Liver (tissue), 9 donors: Measurements from ENCODE around the gene RNF212. TPM values are rescaled to one million over a fixed set of nuclear protein-coding genes. Genes with fewer than 3 reads are reported as not detected.
"Not testable (repeated sequence)": the region's sequence is repeated elsewhere in the genome, so short reads cannot be mapped to it uniquely, and the experiment has no call there.

Experiments used
- DNase-seq: peaks from one replicate; pipeline ENCODE4 v3.0.0-alpha.2; 2017; ENCODE audit warnings: low spot score
- H3K27ac ChIP-seq, 2 donors: one replicate each; pipeline ENCODE4 v1.7.0; 2013; ENCODE audit warnings: inconsistent platforms in 2 of 2, low read length in 2 of 2, control low read depth in 1 of 2, low read depth in 1 of 2, mild to moderate bottlenecking in 1 of 2
- H3K27me3 ChIP-seq, 4 donors: one replicate each; pipeline versions ENCODE4 v1.6.1 to v1.7.0; 2013; ENCODE audit warnings: low read length in 3 of 4, inconsistent platforms in 1 of 4, mild to moderate bottlenecking in 1 of 4, moderate library complexity in 1 of 4; ENCODE audit not compliant: control insufficient read depth in 4 of 4, insufficient read depth in 4 of 4
- H3K36me3 ChIP-seq, 4 donors: one replicate each; pipeline versions ENCODE4 v1.6.1 to v1.7.0; 2013; ENCODE audit warnings: low read length in 3 of 4, mild to moderate bottlenecking in 3 of 4, low read depth in 1 of 4, moderate library complexity in 1 of 4; ENCODE audit not compliant: control insufficient read depth in 4 of 4, insufficient read depth in 3 of 4
- H3K4me1 ChIP-seq, 4 donors: one replicate each; pipeline versions ENCODE4 v1.6.1 to v1.7.0; 2013; ENCODE audit warnings: low read length in 3 of 4, mild to moderate bottlenecking in 3 of 4, moderate library complexity in 1 of 4; ENCODE audit not compliant: control insufficient read depth in 4 of 4, insufficient read depth in 4 of 4
- H3K4me3 ChIP-seq, 3 donors: one replicate each; pipeline versions ENCODE4 v1.6.1 to v1.7.0; 2013; ENCODE audit warnings: low read length in 3 of 3, control low read depth in 1 of 3, low read depth in 1 of 3, mild to moderate bottlenecking in 1 of 3
- H3K9ac ChIP-seq, 2 donors: one replicate each; pipeline ENCODE4 v1.7.0; 2013; ENCODE audit warnings: low read length in 2 of 2, mild to moderate bottlenecking in 2 of 2, moderate library complexity in 2 of 2, control low read depth in 1 of 2, low read depth in 1 of 2
- H3K9me3 ChIP-seq, 4 donors: one replicate each; pipeline versions ENCODE4 v1.6.1 to v1.7.0; 2013; ENCODE audit warnings: low read length in 3 of 4; ENCODE audit not compliant: control insufficient read depth in 4 of 4
- EGR1 ChIP-seq, 2 donors: IDR thresholded peaks; 2 replicates each; pipeline ENCODE4 v1.6.1; 2016 to 2018; ENCODE audit warnings: antibody characterized with exemption in 2 of 2, low read depth in 2 of 2
- FOXA1 ChIP-seq: IDR thresholded peaks from 2 replicates; pipeline ENCODE4 v1.6.1; 2016; ENCODE audit warnings: antibody characterized with exemption
- FOXA2 ChIP-seq: IDR thresholded peaks from 2 replicates; pipeline ENCODE4 v1.6.1; 2016; ENCODE audit warnings: antibody characterized with exemption
- GABPA ChIP-seq, 2 donors: IDR thresholded peaks in 1 of 2; conservative IDR thresholded peaks in 1 of 2; 2 replicates each; pipeline ENCODE4 v1.6.1; 2016; ENCODE audit warnings: antibody characterized with exemption in 2 of 2, mild to moderate bottlenecking in 1 of 2, moderate library complexity in 1 of 2
- HNF4A ChIP-seq, 2 donors: conservative IDR thresholded peaks; 2 replicates each; pipeline ENCODE4 v1.6.1; 2016; ENCODE audit warnings: antibody characterized with exemption in 2 of 2, mild to moderate bottlenecking in 2 of 2
- HNF4G ChIP-seq: IDR thresholded peaks from 2 replicates; pipeline ENCODE4 v1.6.1; 2016; ENCODE audit warnings: antibody characterized with exemption
- JUND ChIP-seq, 2 donors: IDR thresholded peaks; 2 replicates each; pipeline ENCODE4 v1.6.1; 2016; ENCODE audit warnings: antibody characterized with exemption in 2 of 2
- NR2F2 ChIP-seq: IDR thresholded peaks from 2 replicates; pipeline ENCODE4 v1.6.1; 2016; ENCODE audit warnings: antibody characterized with exemption
- RAD21 ChIP-seq, 2 donors: IDR thresholded peaks; 2 replicates each; pipeline ENCODE4 v1.6.1; 2016; ENCODE audit warnings: antibody characterized with exemption in 2 of 2, mild to moderate bottlenecking in 2 of 2
- RXRA ChIP-seq, 2 donors: IDR thresholded peaks; 2 replicates each; pipeline ENCODE4 v1.6.1; 2017 to 2018; ENCODE audit warnings: antibody characterized with exemption in 2 of 2, mild to moderate bottlenecking in 1 of 2
- SP1 ChIP-seq: IDR thresholded peaks from 2 replicates; pipeline ENCODE4 v1.6.1; 2018; ENCODE audit warnings: antibody characterized with exemption, mild to moderate bottlenecking
- TAF1 ChIP-seq: conservative IDR thresholded peaks from 2 replicates; pipeline ENCODE4 v1.6.1; 2016; ENCODE audit warnings: antibody characterized with exemption, mild to moderate bottlenecking
- YY1 ChIP-seq: IDR thresholded peaks from 2 replicates; pipeline ENCODE4 v1.6.1; 2016; ENCODE audit warnings: antibody characterized with exemption, mild to moderate bottlenecking
- ZBTB33 ChIP-seq: IDR thresholded peaks from 2 replicates; pipeline ENCODE4 v1.6.1; 2016; ENCODE audit warnings: antibody characterized with exemption
- WGBS: extraction: QIAGEN DNeasy Blood & Tissue Kit; methylation state at CpG from one replicate; pipeline ENCODE4 v1.1.7; 2013; 5-methylcytosine and 5-hydroxymethylcytosine counted together
- polyA plus RNA-seq, 2 donors: library from polyadenylated mRNA; stranded (reverse) in 1 of 2; unstranded in 1 of 2; fragments of 200-250 nt in 1 of 2; fragments of >200 nt in 1 of 2; fragmentation: Nextera tagmentation in 1 of 2; extraction: Ambion mirVana in 1 of 2; gene quantifications; one replicate each; pipeline versions ENCODE4 v1.2.1 to v1.2.3, GENCODE V29; 2013 to 2015
- total RNA-seq, 2 donors: library from RNA; depleted of rRNA; stranded (reverse); fragments of >200 nt; gene quantifications; one replicate each; pipeline ENCODE4 v1.2.3, GENCODE V29; 2014
- TF ChIP-seq, protein P1 (sequence below): IDR thresholded peaks from 2 replicates; pipeline ENCODE4 v1.6.1; 2016; ENCODE audit warnings: antibody characterized with exemption, mild to moderate bottlenecking
- TF ChIP-seq, protein P2 (sequence below): fragments of 150-350 bp; IDR thresholded peaks from 2 replicates; pipeline ENCODE4 v1.5.1; 2017; ENCODE audit warnings: improper control_type of control experiment, low read depth, low read length; ENCODE audit not compliant: missing input control
- TF ChIP-seq, protein P3 (sequence below): IDR thresholded peaks from 2 replicates; pipeline ENCODE4 v1.6.1; 2016; ENCODE audit warnings: antibody characterized with exemption
- TF ChIP-seq, protein P4 (sequence below): IDR thresholded peaks from 2 replicates; pipeline ENCODE4 v1.6.1; 2016; ENCODE audit warnings: antibody characterized with exemption
- donor health status: healthy.
- donor health status: healthy.
- donor health status: healthy.
- donor health status: healthy.
- donor health status: healthy.

The RNF212 gene
- total and polyA plus RNA-seq, 4 donors: 0.32 to 0.47 (median 0.38) TPM; not detected in 1

DNA sequence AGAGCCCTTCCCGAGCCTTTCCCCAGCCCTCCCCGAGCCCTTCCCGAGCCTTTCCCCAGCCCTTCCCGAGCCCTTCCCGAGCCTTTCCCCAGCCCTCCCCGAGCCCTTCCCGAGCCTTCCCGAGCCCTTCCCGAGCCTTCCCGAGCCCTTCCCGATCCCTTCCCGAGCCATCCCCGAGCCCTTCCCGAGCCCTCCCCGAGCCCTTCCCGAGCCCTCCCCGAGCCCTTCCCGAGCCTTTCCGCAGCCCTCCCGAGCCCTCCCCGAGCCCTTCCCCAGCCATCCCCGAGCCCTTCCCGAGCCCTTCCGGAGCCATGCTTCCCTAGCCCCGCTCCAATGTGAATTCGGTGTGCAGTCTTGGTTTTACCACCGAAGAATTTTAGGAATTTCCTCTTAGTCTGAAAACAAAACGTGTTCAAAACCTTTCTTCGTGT is 66.8 kb downstream of the RNF212 start:
- not testable (repeated sequence) for H3K9me3 ChIP-seq, H3K9ac ChIP-seq, H3K27me3 ChIP-seq, H3K36me3 ChIP-seq
- H3K27ac ChIP-seq: peak overlapping the region; percentile 3 to 15
- peak overlapping the region in 1 of 3 donors; percentile 20 for H3K4me3 ChIP-seq
- H3K4me1 ChIP-seq: peaks cover 8 to 17% (median 11%) of the 10 kb centered on the region in 4 donors
- peak; percentile 78 for TF ChIP-seq HNF4G
- TF ChIP-seq, protein P1, sequence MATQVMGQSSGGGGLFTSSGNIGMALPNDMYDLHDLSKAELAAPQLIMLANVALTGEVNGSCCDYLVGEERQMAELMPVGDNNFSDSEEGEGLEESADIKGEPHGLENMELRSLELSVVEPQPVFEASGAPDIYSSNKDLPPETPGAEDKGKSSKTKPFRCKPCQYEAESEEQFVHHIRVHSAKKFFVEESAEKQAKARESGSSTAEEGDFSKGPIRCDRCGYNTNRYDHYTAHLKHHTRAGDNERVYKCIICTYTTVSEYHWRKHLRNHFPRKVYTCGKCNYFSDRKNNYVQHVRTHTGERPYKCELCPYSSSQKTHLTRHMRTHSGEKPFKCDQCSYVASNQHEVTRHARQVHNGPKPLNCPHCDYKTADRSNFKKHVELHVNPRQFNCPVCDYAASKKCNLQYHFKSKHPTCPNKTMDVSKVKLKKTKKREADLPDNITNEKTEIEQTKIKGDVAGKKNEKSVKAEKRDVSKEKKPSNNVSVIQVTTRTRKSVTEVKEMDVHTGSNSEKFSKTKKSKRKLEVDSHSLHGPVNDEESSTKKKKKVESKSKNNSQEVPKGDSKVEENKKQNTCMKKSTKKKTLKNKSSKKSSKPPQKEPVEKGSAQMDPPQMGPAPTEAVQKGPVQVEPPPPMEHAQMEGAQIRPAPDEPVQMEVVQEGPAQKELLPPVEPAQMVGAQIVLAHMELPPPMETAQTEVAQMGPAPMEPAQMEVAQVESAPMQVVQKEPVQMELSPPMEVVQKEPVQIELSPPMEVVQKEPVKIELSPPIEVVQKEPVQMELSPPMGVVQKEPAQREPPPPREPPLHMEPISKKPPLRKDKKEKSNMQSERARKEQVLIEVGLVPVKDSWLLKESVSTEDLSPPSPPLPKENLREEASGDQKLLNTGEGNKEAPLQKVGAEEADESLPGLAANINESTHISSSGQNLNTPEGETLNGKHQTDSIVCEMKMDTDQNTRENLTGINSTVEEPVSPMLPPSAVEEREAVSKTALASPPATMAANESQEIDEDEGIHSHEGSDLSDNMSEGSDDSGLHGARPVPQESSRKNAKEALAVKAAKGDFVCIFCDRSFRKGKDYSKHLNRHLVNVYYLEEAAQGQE: peak; percentile 31
- 26% methylated on average over 29 of the region's 29 CpGs for WGBS
- peak; percentile 72 for DNase-seq

DNA sequence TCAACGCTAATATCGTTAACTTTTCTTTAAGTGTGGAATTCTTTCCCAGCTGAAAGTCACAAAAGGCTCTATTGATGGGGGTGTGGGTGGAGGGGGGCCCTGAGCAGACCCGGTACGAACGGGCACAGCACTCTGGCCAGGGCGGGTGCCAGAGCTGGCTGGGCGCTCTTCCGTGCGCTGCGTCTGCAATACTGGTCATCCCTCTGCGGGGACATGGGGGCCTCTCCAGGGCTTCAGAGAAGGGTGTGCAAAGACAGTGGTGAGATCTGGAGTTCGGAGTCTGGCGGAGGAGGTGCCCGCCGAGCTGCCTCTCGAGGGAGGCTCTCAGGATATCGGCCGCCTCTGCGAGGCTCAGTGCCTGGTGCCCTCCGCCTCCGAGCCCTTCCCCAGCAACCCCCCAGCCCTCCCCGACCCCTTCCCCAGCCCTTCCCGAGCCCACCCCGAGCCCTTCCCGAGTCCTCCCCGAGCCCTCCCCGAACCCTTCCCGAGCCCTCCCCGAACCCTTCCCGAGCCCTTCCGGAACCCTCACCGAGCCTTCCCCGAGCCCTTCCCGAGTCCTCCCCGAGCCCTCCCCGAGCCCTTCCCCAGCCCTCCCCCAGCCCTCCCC is 67.7 kb downstream of the RNF212 start:
- Histone ChIP-seq H3K4me3 (no peak overlapping the region), H3K9ac (no peak overlapping the region), H3K27ac (no peak overlapping the region), H3K27me3 (peaks cover 0 to 4% (median 0%) of the 10 kb centered on the region in 4 donors), H3K4me1 (peaks cover 8 to 17% (median 11%) of the 10 kb centered on the region in 4 donors), H3K9me3 (no peaks in the 10 kb centered on the region), H3K36me3 (no peaks in the 10 kb centered on the region)
- DNase-seq: no peak
- WGBS: 83% methylated on average over 36 of the region's 36 CpGs
- TF ChIP-seq, protein P2, sequence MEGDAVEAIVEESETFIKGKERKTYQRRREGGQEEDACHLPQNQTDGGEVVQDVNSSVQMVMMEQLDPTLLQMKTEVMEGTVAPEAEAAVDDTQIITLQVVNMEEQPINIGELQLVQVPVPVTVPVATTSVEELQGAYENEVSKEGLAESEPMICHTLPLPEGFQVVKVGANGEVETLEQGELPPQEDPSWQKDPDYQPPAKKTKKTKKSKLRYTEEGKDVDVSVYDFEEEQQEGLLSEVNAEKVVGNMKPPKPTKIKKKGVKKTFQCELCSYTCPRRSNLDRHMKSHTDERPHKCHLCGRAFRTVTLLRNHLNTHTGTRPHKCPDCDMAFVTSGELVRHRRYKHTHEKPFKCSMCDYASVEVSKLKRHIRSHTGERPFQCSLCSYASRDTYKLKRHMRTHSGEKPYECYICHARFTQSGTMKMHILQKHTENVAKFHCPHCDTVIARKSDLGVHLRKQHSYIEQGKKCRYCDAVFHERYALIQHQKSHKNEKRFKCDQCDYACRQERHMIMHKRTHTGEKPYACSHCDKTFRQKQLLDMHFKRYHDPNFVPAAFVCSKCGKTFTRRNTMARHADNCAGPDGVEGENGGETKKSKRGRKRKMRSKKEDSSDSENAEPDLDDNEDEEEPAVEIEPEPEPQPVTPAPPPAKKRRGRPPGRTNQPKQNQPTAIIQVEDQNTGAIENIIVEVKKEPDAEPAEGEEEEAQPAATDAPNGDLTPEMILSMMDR: no peak
- TF ChIP-seq TAF1: no peak
- no peak for TF ChIP-seq NR2F2
- TF ChIP-seq, protein P3, sequence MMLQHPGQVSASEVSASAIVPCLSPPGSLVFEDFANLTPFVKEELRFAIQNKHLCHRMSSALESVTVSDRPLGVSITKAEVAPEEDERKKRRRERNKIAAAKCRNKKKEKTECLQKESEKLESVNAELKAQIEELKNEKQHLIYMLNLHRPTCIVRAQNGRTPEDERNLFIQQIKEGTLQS: no peak
- TF ChIP-seq EGR1 (IDR thresholded peaks at IDR 0.05; ENCODE audit: low read depth in 2 of 2): no peak
- TF ChIP-seq RAD21 (IDR thresholded peaks at IDR 0.05): no peak
- TF ChIP-seq YY1: no peak
- TF ChIP-seq HNF4G: no peak
- TF ChIP-seq FOXA1: no peak
- TF ChIP-seq, protein P1: no peak
- no peak for TF ChIP-seq SP1
- no peak for TF ChIP-seq FOXA2
- TF ChIP-seq RXRA (IDR thresholded peaks at IDR 0.05): no peak
- TF ChIP-seq GABPA (IDR thresholded peaks at IDR 0.05 in 1 of 2, conservative IDR thresholded peaks at IDR 0.05 in 1 of 2): no peak
- TF ChIP-seq JUND (IDR thresholded peaks at IDR 0.05): no peak
- TF ChIP-seq ZBTB33: no peak
- TF ChIP-seq HNF4A (conservative IDR thresholded peaks at IDR 0.05): no peak
- TF ChIP-seq, protein P4, sequence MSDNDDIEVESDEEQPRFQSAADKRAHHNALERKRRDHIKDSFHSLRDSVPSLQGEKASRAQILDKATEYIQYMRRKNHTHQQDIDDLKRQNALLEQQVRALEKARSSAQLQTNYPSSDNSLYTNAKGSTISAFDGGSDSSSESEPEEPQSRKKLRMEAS: no peak
